ENCODE data around the gene TSLP. TPM values are rescaled to one million over a fixed set of nuclear protein-coding genes. Genes with fewer than 3 reads are reported as not detected.

The TSLP gene
- total and polyA plus RNA-seq, 7 donors = 0.42 to 2.4 (median 0.95) TPM

DNA sequence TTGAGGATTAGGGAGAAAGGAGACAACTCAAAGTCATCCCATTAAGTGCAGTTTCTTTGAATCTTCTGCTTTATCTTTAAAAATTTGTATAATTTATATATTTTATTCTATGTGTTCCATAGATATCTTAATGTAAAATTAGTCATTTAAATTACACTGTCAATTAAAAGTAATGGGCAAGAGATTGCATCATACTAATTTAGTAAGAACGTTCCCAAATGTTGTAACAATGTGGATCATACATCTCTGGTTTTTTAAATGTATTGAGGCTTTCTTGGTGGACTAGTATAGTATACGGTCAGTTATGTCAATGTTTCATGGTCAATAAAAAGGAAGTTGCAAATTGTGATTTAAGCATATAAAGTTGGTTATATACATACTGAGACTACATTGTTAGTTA, 6.2 kb downstream of the TSLP start:
- H3K36me3 ChIP-seq (ENCODE audit: insufficient read depth in 1 of 2, low read depth in 1 of 2) = peaks cover 0 to 9% of the 10 kb centered on the region in 2 donors
- no peak for DNase-seq
- no peaks in the 10 kb centered on the region for H3K9me3 ChIP-seq
- peaks cover 6% of the 10 kb centered on the region for H3K4me1 ChIP-seq
- no peak for ATAC-seq
- TF ChIP-seq, protein P1, sequence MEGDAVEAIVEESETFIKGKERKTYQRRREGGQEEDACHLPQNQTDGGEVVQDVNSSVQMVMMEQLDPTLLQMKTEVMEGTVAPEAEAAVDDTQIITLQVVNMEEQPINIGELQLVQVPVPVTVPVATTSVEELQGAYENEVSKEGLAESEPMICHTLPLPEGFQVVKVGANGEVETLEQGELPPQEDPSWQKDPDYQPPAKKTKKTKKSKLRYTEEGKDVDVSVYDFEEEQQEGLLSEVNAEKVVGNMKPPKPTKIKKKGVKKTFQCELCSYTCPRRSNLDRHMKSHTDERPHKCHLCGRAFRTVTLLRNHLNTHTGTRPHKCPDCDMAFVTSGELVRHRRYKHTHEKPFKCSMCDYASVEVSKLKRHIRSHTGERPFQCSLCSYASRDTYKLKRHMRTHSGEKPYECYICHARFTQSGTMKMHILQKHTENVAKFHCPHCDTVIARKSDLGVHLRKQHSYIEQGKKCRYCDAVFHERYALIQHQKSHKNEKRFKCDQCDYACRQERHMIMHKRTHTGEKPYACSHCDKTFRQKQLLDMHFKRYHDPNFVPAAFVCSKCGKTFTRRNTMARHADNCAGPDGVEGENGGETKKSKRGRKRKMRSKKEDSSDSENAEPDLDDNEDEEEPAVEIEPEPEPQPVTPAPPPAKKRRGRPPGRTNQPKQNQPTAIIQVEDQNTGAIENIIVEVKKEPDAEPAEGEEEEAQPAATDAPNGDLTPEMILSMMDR (IDR thresholded peaks at IDR 0.05) = no peak
- no peaks in the 10 kb centered on the region for H3K27me3 ChIP-seq (ENCODE audit: insufficient read depth in 3 of 3, low read length in 2 of 3)
- 77 to 81% (median 80%) methylated on average over 2 of the region's 2 CpGs for WGBS, 3 donors
- H3K27ac ChIP-seq = no peak overlapping the region
- H3K4me3 ChIP-seq = no peak overlapping the region
- intact Hi-C loops (cut with DNase I) = loop anchor here in 1 of 2 donors (10.0 kb wide), 1 partner anchor 313 kb away; no protein-coding TSS in a partner anchor

DNA sequence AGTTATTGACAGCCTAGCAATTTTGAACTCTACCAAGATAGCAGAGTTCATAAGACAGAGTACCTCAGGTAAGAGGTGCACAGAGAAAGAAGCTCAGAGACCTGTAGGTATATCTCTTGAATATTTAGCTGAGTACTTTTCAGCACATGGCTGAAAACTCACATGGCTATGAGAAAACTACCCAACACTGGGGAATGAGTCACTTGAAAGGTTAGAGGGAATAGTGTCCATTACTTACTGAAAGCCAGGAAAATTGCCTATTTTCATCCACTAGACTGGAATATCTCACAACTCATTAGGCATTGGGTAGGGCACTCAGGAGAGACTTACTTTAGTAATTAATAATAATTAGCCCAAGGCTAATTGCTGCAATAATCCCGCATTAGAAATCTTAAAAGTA, 8.3 kb downstream of the TSLP start:
- H3K4me1 ChIP-seq = no peaks in the 10 kb centered on the region
- DNase-seq (no peak), ATAC-seq (no peak)
- H3K9me3 ChIP-seq = no peaks in the 10 kb centered on the region
- no peak overlapping the region for H3K4me3 ChIP-seq
- H3K36me3 ChIP-seq (ENCODE audit: insufficient read depth in 1 of 2, low read depth in 1 of 2) = peaks cover 0 to 9% of the 10 kb centered on the region in 2 donors
- intact Hi-C loops (cut with DNase I) = loop anchor here in 1 of 2 donors (10.0 kb wide), 1 partner anchor 315 kb away; no protein-coding TSS in a partner anchor
- WGBS, 3 donors = 82 to 93% (median 87%) methylated on average over 1 of the region's 1 CpG
- no peaks in the 10 kb centered on the region for H3K27me3 ChIP-seq (ENCODE audit: insufficient read depth in 3 of 3, low read length in 2 of 3)
- TF ChIP-seq, protein P1 (IDR thresholded peaks at IDR 0.05) = no peak
- no peak overlapping the region for H3K27ac ChIP-seq

DNA sequence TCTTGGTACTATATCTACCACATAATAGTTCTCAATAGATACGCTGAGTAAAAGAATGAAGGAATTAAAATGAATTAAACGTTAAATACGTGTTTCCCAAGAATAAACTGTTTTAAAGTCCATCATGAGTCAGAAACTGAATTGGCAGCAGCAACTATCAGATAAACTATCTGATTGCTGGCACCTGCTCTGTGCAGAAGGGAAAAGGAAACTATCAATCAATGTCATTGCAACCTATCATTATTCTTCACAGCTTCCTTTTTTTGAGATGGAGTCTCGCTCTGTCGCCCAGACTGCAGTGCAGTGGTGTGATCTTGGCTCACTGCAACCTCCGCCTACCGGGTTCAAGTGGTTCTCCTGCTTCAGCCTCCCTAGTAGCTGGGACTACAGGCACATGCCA, 11.8 kb downstream of the TSLP start:
- no peak for DNase-seq
- 70 to 78% (median 71%) methylated on average over 7 of the region's 7 CpGs for WGBS, 3 donors
- Histone ChIP-seq H3K4me1 (no peaks in the 10 kb centered on the region), H3K4me3 (no peak overlapping the region), H3K27me3 (ENCODE audit: insufficient read depth in 3 of 3, low read length in 2 of 3) (no peaks in the 10 kb centered on the region), H3K27ac (no peak overlapping the region), H3K36me3 (ENCODE audit: insufficient read depth in 1 of 2, low read depth in 1 of 2) (no peaks in the 10 kb centered on the region), H3K9me3 (no peaks in the 10 kb centered on the region)
- TF ChIP-seq, protein P1 (IDR thresholded peaks at IDR 0.05) = no peak
- intact Hi-C loops (cut with DNase I) = no loop called here
- no peak for ATAC-seq

DNA sequence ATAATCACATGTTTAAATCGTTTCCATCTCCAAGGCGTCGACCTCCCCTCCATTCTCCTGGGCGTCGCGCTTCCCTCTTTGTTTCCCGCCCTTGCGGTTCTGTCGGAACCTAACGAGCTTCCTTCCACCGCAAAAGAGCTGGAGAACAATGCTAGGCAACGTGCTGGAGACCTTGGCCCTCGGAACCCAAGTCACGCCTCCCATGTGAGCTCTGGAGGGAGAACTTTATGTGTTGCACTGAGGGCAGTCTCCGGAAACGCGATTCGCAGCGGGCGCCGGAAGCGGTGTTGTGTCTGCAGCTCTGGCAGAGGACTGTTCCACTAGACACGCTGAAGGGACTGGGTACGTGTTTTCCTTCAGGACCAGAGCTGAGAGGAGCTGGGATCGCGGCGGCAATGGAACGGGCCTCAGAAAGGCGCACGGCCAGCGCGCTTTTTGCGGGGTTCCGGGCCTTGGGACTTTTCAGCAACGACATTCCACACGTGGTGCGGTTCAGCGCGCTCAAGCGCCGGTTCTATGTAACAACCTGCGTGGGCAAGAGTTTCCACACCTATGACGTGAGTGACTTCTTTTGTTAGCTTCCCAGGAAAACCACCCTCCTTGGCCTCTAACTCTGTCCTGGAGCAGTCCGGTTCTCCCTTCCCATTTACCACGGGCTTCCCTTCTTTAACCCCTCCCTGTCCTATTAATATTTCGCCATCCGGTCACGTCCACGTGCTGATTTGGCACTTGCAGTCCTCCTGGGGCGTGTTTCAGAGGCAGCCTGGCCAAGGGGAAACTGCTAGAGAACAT, 20.7 kb downstream of the TSLP start, which contains the start of gene WDR36:
WDR36 (plus strand) TSS at position 287 of the 792 bp plus-strand sequence; CDS start at position 396, 109 bp downstream.
- TF ChIP-seq, protein P1 (IDR thresholded peaks at IDR 0.05) = no peak
- WGBS, 3 donors = 1% methylated on average over 50 of the region's 50 CpGs

More for the DNA sequence above, 20.7 kb downstream of the TSLP start, which contains the start of gene WDR36:
- Histone ChIP-seq H3K27me3 (ENCODE audit: insufficient read depth in 3 of 3, low read length in 2 of 3) (peaks cover 0 to 5% (median 0%) of the 10 kb centered on the region in 3 donors), H3K4me1 (peaks cover 18% of the 10 kb centered on the region), H3K36me3 (ENCODE audit: insufficient read depth in 1 of 2, low read depth in 1 of 2) (peaks cover 2 to 29% of the 10 kb centered on the region in 2 donors), H3K4me3 (peak within 1 kb of the TSS; percentile 81), H3K27ac (peak within 1 kb of the TSS; percentile 86), H3K9me3 (no peaks in the 10 kb centered on the region)
- intact Hi-C loops (cut with DNase I) = loop anchor here in 1 of 2 donors (10.0 kb wide), 1 partner anchor 337 kb away; no protein-coding TSS in a partner anchor
- DNase-seq (peak; percentile 89 to 93), ATAC-seq (peak; percentile 99)

Measured in psoas muscle (tissue), 8 donors.